DOHH2 (cell line): ENCODE data around the gene FMNL1.
A peak's percentile ranks its signal among the peaks of the same experiment; 100 is the strongest.

Experiments used
- H3F3A ChIP-seq: fragments of 200-600 bp; sonication (generic), shearing (Covaris generic); 2 replicates; pipeline ENCODE4 v1.6.0; 2016; ENCODE audit warnings: antibody characterized with exemption, mild to moderate bottlenecking; ENCODE audit not compliant: control insufficient read depth, insufficient read depth
- H3K27ac ChIP-seq: fragments of 200-600 bp; sonication (generic); 2 replicates; pipeline ENCODE4 v1.5.1; 2014; ENCODE audit warnings: low read depth, mild to moderate bottlenecking, low read length, moderate library complexity
- H3K27me3 ChIP-seq: fragments of 200-600 bp; sonication (generic); 2 replicates; pipeline ENCODE4 v1.6.1; 2014; ENCODE audit warnings: mild to moderate bottlenecking, low read length, mixed read lengths; ENCODE audit not compliant: control insufficient read depth
- H3K36me3 ChIP-seq: fragments of 200-600 bp; sonication (generic); 2 replicates; pipeline ENCODE4 v1.6.1; 2014; ENCODE audit warnings: mild to moderate bottlenecking, low read length, moderate library complexity, mixed read lengths; ENCODE audit not compliant: control insufficient read depth
- H3K4me1 ChIP-seq: fragments of 200-600 bp; sonication (generic); 2 replicates; pipeline ENCODE4 v1.6.1; 2014; ENCODE audit warnings: mild to moderate bottlenecking, low read length, mixed read lengths; ENCODE audit not compliant: control insufficient read depth
- H3K4me2 ChIP-seq: fragments of 200-600 bp; sonication (generic); 2 replicates; pipeline ENCODE4 v1.6.0; 2014; ENCODE audit warnings: mild to moderate bottlenecking, low read length, moderate library complexity
- H3K4me3 ChIP-seq: fragments of 200-600 bp; sonication (generic); 2 replicates; pipeline ENCODE4 v1.5.1; 2014; ENCODE audit warnings: mild to moderate bottlenecking, low read length, mixed read lengths
- H3K79me2 ChIP-seq: fragments of 200-600 bp; sonication (generic); 2 replicates; pipeline ENCODE4 v1.6.1; 2014; ENCODE audit warnings: mild to moderate bottlenecking, low read length, mixed read lengths; ENCODE audit not compliant: control insufficient read depth
- H3K9me2 ChIP-seq: fragments of 200-600 bp; sonication (generic); replicated peaks from 2 replicates; pipeline ENCODE4 v1.6.1; 2014; ENCODE audit warnings: mild to moderate bottlenecking, low read length, mixed read lengths; ENCODE audit not compliant: control insufficient read depth
- H3K9me3 ChIP-seq: fragments of 200-600 bp; sonication (generic); 2 replicates; pipeline ENCODE4 v1.6.1; 2014; ENCODE audit warnings: antibody characterized with exemption, low read length, mixed read lengths; ENCODE audit not compliant: control insufficient read depth, insufficient read depth
- H4K20me1 ChIP-seq: fragments of 200-600 bp; sonication (generic); 2 replicates; pipeline ENCODE4 v1.6.0; 2014; ENCODE audit warnings: low read depth, mild to moderate bottlenecking, antibody characterized with exemption, low read length, moderate library complexity; ENCODE audit not compliant: control insufficient read depth, insufficient read depth
- CTCF ChIP-seq: fragments of 200-600 bp; sonication (generic); IDR thresholded peaks from one replicate; pipeline ENCODE4 v1.5.1; 2014; ENCODE audit warnings: antibody characterized with exemption, mild to moderate bottlenecking, low read depth, low read length; ENCODE audit not compliant: poor library complexity, severe bottlenecking
- EZH2phosphoT487 ChIP-seq: fragments of 200-600 bp; sonication (generic); IDR thresholded peaks from 2 replicates; pipeline ENCODE4 v1.6.1; 2017; ENCODE audit warnings: borderline replicate concordance, mild to moderate bottlenecking, antibody characterized with exemption, low read length, moderate library complexity, mixed read lengths

FMNL1 gene

GRCh38 chr17:45227101-45227925 is 5.6 kb downstream of the FMNL1 start:
- TF ChIP-seq CTCF (no peak), EZH2phosphoT487 (no peak)
- H3K9me3 ChIP-seq: no peaks in the 10 kb centered on the region
- H4K20me1 ChIP-seq: no peaks in the 10 kb centered on the region
- peaks cover 72% of the 10 kb centered on the region for H3K79me2 ChIP-seq
- no peaks in the 10 kb centered on the region for H3K27me3 ChIP-seq
- peaks cover 9% of the 10 kb centered on the region for H3F3A ChIP-seq
- H3K4me3 ChIP-seq: peak overlapping the region; percentile 95
- peak overlapping the region; percentile 86 for H3K4me2 ChIP-seq
- peaks cover 75% of the 10 kb centered on the region for H3K4me1 ChIP-seq
- H3K9me2 ChIP-seq: no peaks in the 10 kb centered on the region
- peak overlapping the region; percentile 88 for H3K27ac ChIP-seq
- H3K36me3 ChIP-seq: no peaks in the 10 kb centered on the region

GRCh38 chr17:45227926-45228762 is 6.5 kb downstream of the FMNL1 start:
- Histone ChIP-seq H3K79me2 (peaks cover 64% of the 10 kb centered on the region), H3K27ac (peak overlapping the region; percentile 88)

More at GRCh38 chr17:45227926-45228762, 6.5 kb downstream of the FMNL1 start:
- Histone ChIP-seq H3K9me3 (no peaks in the 10 kb centered on the region), H3K27me3 (no peaks in the 10 kb centered on the region), H3K4me1 (peaks cover 69% of the 10 kb centered on the region), H3K36me3 (no peaks in the 10 kb centered on the region), H3K4me3 (peak overlapping the region; percentile 95), H4K20me1 (no peaks in the 10 kb centered on the region), H3K9me2 (no peaks in the 10 kb centered on the region), H3K4me2 (peak overlapping the region; percentile 86), H3F3A (peaks cover 9% of the 10 kb centered on the region)
- no peak for TF ChIP-seq CTCF
- TF ChIP-seq EZH2phosphoT487: no peak
